ENCODE results near the gene TOMM34. TPM values are rescaled to one million over a fixed set of nuclear protein-coding genes. Genes with fewer than 3 reads are reported as not detected.
A peak's percentile ranks its signal among the peaks of the same experiment; 100 is the strongest.

The TOMM34 gene
- total and polyA plus RNA-seq, 2 of the 13 experiments (the other 11 are each of a cell fraction or from before 2014, with no cell fraction given), result 36.2 to 52.0 TPM

DNA sequence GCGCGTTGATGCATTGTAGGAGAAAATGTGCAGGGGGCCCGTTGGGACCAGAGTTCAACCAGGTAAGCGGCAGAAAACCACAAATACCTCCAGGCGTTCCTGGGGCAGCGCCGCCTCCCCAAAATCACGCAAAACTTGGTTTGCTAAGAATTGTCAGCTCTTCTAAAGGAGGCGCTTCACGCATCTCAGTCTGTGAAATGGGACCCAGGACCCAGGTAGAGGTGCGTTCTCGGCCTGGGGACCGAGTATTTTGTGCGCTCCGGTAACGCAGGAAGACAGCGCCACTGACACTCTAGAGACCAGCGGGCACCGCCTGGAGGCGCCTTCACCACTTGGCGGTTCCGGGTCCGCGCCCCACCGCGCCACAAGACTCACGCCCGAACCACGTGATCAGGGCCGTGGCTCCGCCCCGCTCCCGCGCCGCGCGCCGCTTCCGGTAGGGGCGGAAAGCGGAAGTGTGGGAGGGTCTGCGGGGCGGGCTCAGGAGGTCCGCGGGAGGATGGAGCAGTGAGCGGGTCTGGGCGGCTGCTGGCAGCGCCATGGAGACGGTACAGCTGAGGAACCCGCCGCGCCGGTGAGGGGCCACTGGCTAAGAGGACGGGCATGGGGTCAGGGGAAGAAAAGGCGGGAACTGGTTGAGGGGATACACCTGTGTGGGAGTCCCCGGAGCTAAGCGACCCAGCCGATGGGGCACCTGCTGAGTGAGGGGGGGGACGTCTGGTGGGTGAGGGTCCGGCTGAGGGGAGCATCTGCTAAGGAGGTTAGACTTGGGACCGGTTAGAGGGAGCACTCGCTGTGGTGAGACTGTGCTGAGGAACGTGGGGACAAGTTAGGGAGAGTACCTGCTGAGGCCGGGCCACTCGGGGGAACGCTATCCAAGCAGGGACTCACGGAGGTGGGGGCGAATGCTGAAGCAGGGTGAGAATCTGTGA lies 6.1 kb upstream of the TOMM34 start, which contains the start of gene STK4 (continued):
- TF ChIP-seq ZNF674 (CRISPR knock-in tag; IDR thresholded peaks at IDR 0.05; ENCODE audit: low read depth) (peak; percentile 69), HNRNPLL (IDR thresholded peaks at IDR 0.05; ENCODE audit: low read depth, low read length, poor library complexity, severe bottlenecking) (peak; percentile 93), NR2F2 (IDR thresholded peaks at IDR 0.05; ENCODE audit: borderline replicate concordance, low read depth) (peak; percentile 63; the same call in 1 of the 2 replicates), HMGA1 (CRISPR knock-in tag; conservative IDR thresholded peaks at IDR 0.05) (no peak), GTF2F1 (IDR thresholded peaks at IDR 0.05; ENCODE audit: low read length) (no peak; the same call in none of the 2 replicates), RARG (CRISPR knock-in tag; IDR thresholded peaks at IDR 0.05; ENCODE audit: low read depth) (peak; percentile 86; the same call in 1 of the 2 replicates), MTF1 (CRISPR knock-in tag; IDR thresholded peaks at IDR 0.05) (peak; percentile 47; the same call in 1 of the 2 replicates), ZNF20 (CRISPR knock-in tag; IDR thresholded peaks at IDR 0.05) (0 out of 2 replicates have a peak, but pooled peaks have one; percentile 43), FOXM1 (CRISPR knock-in tag; IDR thresholded peaks at IDR 0.05) (no peak), KLF13 (CRISPR knock-in tag; IDR thresholded peaks at IDR 0.05) (no peak), JUN (CRISPR knock-in tag; IDR thresholded peaks at IDR 0.05) (peak; percentile 37; the same call in 1 of the 2 replicates)
- TF ChIP-seq, protein P1, sequence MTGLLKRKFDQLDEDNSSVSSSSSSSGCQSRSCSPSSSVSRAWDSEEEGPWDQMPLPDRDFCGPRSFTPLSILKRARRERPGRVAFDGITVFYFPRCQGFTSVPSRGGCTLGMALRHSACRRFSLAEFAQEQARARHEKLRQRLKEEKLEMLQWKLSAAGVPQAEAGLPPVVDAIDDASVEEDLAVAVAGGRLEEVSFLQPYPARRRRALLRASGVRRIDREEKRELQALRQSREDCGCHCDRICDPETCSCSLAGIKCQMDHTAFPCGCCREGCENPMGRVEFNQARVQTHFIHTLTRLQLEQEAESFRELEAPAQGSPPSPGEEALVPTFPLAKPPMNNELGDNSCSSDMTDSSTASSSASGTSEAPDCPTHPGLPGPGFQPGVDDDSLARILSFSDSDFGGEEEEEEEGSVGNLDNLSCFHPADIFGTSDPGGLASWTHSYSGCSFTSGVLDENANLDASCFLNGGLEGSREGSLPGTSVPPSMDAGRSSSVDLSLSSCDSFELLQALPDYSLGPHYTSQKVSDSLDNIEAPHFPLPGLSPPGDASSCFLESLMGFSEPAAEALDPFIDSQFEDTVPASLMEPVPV (CRISPR knock-in tag; IDR thresholded peaks at IDR 0.05), result peak; percentile 95
- TF ChIP-seq, protein P2, sequence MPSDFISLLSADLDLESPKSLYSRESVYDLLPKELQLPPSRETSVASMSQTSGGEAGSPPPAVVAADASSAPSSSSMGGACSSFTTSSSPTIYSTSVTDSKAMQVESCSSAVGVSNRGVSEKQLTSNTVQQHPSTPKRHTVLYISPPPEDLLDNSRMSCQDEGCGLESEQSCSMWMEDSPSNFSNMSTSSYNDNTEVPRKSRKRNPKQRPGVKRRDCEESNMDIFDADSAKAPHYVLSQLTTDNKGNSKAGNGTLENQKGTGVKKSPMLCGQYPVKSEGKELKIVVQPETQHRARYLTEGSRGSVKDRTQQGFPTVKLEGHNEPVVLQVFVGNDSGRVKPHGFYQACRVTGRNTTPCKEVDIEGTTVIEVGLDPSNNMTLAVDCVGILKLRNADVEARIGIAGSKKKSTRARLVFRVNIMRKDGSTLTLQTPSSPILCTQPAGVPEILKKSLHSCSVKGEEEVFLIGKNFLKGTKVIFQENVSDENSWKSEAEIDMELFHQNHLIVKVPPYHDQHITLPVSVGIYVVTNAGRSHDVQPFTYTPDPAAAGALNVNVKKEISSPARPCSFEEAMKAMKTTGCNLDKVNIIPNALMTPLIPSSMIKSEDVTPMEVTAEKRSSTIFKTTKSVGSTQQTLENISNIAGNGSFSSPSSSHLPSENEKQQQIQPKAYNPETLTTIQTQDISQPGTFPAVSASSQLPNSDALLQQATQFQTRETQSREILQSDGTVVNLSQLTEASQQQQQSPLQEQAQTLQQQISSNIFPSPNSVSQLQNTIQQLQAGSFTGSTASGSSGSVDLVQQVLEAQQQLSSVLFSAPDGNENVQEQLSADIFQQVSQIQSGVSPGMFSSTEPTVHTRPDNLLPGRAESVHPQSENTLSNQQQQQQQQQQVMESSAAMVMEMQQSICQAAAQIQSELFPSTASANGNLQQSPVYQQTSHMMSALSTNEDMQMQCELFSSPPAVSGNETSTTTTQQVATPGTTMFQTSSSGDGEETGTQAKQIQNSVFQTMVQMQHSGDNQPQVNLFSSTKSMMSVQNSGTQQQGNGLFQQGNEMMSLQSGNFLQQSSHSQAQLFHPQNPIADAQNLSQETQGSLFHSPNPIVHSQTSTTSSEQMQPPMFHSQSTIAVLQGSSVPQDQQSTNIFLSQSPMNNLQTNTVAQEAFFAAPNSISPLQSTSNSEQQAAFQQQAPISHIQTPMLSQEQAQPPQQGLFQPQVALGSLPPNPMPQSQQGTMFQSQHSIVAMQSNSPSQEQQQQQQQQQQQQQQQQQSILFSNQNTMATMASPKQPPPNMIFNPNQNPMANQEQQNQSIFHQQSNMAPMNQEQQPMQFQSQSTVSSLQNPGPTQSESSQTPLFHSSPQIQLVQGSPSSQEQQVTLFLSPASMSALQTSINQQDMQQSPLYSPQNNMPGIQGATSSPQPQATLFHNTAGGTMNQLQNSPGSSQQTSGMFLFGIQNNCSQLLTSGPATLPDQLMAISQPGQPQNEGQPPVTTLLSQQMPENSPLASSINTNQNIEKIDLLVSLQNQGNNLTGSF (CRISPR knock-in tag; IDR thresholded peaks at IDR 0.05), result peak; percentile 89; the same call in 1 of the 2 replicates
- TF ChIP-seq, protein P3, sequence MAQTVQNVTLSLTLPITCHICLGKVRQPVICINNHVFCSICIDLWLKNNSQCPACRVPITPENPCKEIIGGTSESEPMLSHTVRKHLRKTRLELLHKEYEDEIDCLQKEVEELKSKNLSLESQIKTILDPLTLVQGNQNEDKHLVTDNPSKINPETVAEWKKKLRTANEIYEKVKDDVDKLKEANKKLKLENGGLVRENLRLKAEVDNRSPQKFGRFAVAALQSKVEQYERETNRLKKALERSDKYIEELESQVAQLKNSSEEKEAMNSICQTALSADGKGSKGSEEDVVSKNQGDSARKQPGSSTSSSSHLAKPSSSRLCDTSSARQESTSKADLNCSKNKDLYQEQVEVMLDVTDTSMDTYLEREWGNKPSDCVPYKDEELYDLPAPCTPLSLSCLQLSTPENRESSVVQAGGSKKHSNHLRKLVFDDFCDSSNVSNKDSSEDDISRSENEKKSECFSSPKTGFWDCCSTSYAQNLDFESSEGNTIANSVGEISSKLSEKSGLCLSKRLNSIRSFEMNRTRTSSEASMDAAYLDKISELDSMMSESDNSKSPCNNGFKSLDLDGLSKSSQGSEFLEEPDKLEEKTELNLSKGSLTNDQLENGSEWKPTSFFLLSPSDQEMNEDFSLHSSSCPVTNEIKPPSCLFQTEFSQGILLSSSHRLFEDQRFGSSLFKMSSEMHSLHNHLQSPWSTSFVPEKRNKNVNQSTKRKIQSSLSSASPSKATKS (CRISPR knock-in tag; IDR thresholded peaks at IDR 0.05), result no peak
- TF ChIP-seq, protein P4, sequence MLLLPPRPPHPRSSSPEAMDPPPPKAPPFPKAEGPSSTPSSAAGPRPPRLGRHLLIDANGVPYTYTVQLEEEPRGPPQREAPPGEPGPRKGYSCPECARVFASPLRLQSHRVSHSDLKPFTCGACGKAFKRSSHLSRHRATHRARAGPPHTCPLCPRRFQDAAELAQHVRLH (CRISPR knock-in tag; IDR thresholded peaks at IDR 0.05; ENCODE audit: borderline replicate concordance, low read depth), result peak; percentile 99
- TF ChIP-seq, protein P5, sequence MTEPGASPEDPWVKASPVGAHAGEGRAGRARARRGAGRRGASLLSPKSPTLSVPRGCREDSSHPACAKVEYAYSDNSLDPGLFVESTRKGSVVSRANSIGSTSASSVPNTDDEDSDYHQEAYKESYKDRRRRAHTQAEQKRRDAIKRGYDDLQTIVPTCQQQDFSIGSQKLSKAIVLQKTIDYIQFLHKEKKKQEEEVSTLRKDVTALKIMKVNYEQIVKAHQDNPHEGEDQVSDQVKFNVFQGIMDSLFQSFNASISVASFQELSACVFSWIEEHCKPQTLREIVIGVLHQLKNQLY (CRISPR knock-in tag; IDR thresholded peaks at IDR 0.05), result peak; percentile 100
